H9 (cell line): ENCODE results near the gene CADPS2. TPM values are rescaled to one million over a fixed set of nuclear protein-coding genes. Genes with fewer than 3 reads are reported as not detected.

ENCODE experiments used
- DNase-seq: peaks from one replicate; pipeline ENCODE4 v3.0.0-alpha.2; 2017
- H2AFZ ChIP-seq: one replicate; pipeline ENCODE4 v1.6.1; 2013; ENCODE audit warnings: mild to moderate bottlenecking, low read length, control low read depth, moderate library complexity
- H2AK5ac ChIP-seq: 2 replicates; pipeline ENCODE4 v1.6.1; 2013; ENCODE audit warnings: low read length, control low read depth, mixed read lengths; ENCODE audit not compliant: insufficient read length
- H2BK120ac ChIP-seq: one replicate; pipeline ENCODE4 v1.6.1; 2013; ENCODE audit warnings: low read depth, mild to moderate bottlenecking, low read length, control low read depth, inconsistent platforms; ENCODE audit not compliant: poor library complexity, severe bottlenecking
- H2BK12ac ChIP-seq: 2 replicates; pipeline ENCODE4 v1.6.1; 2013; ENCODE audit warnings: low read length, control low read depth, mixed read lengths, low read depth; ENCODE audit not compliant: insufficient read length
- H2BK15ac ChIP-seq: 2 replicates; pipeline ENCODE4 v1.6.1; 2013; ENCODE audit warnings: low read depth, low read length, control low read depth
- H2BK20ac ChIP-seq: one replicate; pipeline ENCODE4 v1.6.1; 2013; ENCODE audit warnings: low read depth, mild to moderate bottlenecking, low read length, control low read depth, inconsistent platforms; ENCODE audit not compliant: poor library complexity, severe bottlenecking
- H2BK5ac ChIP-seq: 2 replicates; pipeline ENCODE4 v1.6.1; 2013; ENCODE audit warnings: low read length, control low read depth, mixed read lengths; ENCODE audit not compliant: insufficient read length
- H3K14ac ChIP-seq: 2 replicates; pipeline ENCODE4 v1.6.1; 2013; ENCODE audit warnings: low read length, control low read depth; ENCODE audit not compliant: insufficient read depth
- H3K18ac ChIP-seq: 2 replicates; pipeline ENCODE4 v1.6.1; 2013; ENCODE audit warnings: low read depth, mild to moderate bottlenecking, mixed read lengths, low read length, control low read depth; ENCODE audit not compliant: insufficient read length
- H3K23ac ChIP-seq: 2 replicates; pipeline ENCODE4 v1.6.1; 2013; ENCODE audit warnings: low read length, control low read depth, mixed read lengths, low read depth; ENCODE audit not compliant: insufficient read length
- H3K23me2 ChIP-seq: 2 replicates; pipeline ENCODE4 v1.6.1; 2013; ENCODE audit warnings: low read depth, mild to moderate bottlenecking, mixed read lengths, low read length, control low read depth; ENCODE audit not compliant: insufficient read length, poor library complexity, severe bottlenecking
- H3K27ac ChIP-seq: 2 replicates; pipeline ENCODE4 v1.5.1; 2013; ENCODE audit warnings: low read length, control low read depth, mixed read lengths, low read depth; ENCODE audit not compliant: insufficient read length
- H3K27me3 ChIP-seq: 2 replicates; pipeline ENCODE4 v1.6.1; 2013; ENCODE audit warnings: low read length, control low read depth, inconsistent platforms; ENCODE audit not compliant: insufficient read depth
- H3K4ac ChIP-seq: 2 replicates; pipeline ENCODE4 v1.6.1; 2013; ENCODE audit warnings: low read depth, mild to moderate bottlenecking, control low read depth, inconsistent platforms, low read length, moderate library complexity
- H3K4me1 ChIP-seq: 2 replicates; pipeline ENCODE4 v1.6.1; 2013; ENCODE audit warnings: low read length, control low read depth, inconsistent platforms; ENCODE audit not compliant: insufficient read depth
- H3K4me2 ChIP-seq: 2 replicates; pipeline ENCODE4 v1.6.1; 2013; ENCODE audit warnings: low read length, control low read depth, mixed read lengths; ENCODE audit not compliant: insufficient read length, insufficient read depth
- H3K56ac ChIP-seq: 2 replicates; pipeline ENCODE4 v1.6.1; 2013; ENCODE audit warnings: low read depth, mild to moderate bottlenecking, mixed read lengths, low read length, control low read depth; ENCODE audit not compliant: insufficient read length
- H3K79me1 ChIP-seq: 2 replicates; pipeline ENCODE4 v1.6.1; 2013; ENCODE audit warnings: low read depth, mild to moderate bottlenecking, moderate library complexity, low read length, control low read depth, inconsistent platforms; ENCODE audit not compliant: insufficient read depth, poor library complexity, severe bottlenecking
- H3K79me2 ChIP-seq: 2 replicates; pipeline ENCODE4 v1.6.1; 2013; ENCODE audit warnings: low read length, control low read depth, inconsistent platforms; ENCODE audit not compliant: insufficient read depth
- H3K9ac ChIP-seq: 2 replicates; pipeline ENCODE4 v1.6.1; 2013; ENCODE audit warnings: low read length, control low read depth, mixed read lengths; ENCODE audit not compliant: insufficient read length; ENCODE audit errors: extremely low read depth
- H3K9me3 ChIP-seq: one replicate; pipeline ENCODE4 v1.6.1; 2013; ENCODE audit warnings: low read depth, low read length, inconsistent platforms; ENCODE audit not compliant: control insufficient read depth
- H3T11ph ChIP-seq: one replicate; pipeline ENCODE4 v1.6.1; 2013; ENCODE audit warnings: mild to moderate bottlenecking, low read length, control low read depth, inconsistent platforms
- H4K20me1 ChIP-seq: one replicate; pipeline ENCODE4 v1.6.1; 2013; ENCODE audit not compliant: control insufficient read depth, insufficient read length, insufficient read depth
- H4K5ac ChIP-seq: 2 replicates; pipeline ENCODE4 v1.6.1; 2013; ENCODE audit warnings: low read depth, mild to moderate bottlenecking, mixed read lengths, low read length, control low read depth; ENCODE audit not compliant: insufficient read length
- H4K8ac ChIP-seq: replicated peaks from 2 replicates; pipeline ENCODE4 v1.6.1; 2013; ENCODE audit warnings: low read length, control low read depth, mixed read lengths, low read depth; ENCODE audit not compliant: insufficient read length
- H4K91ac ChIP-seq: 2 replicates; pipeline ENCODE4 v1.6.1; 2013; ENCODE audit warnings: low read depth, mild to moderate bottlenecking, moderate library complexity, mixed read lengths, low read length, control low read depth; ENCODE audit not compliant: insufficient read length
- H3K27ac Mint-ChIP-seq, 3 experiments: 2 replicates in 2 of 3; 3 replicates in 1 of 3; pipeline ENCODE4 v1.8.0; 2020 to 2021; ENCODE audit warnings: mixed read lengths in 3 of 3, mild to moderate bottlenecking in 1 of 3, moderate library complexity in 1 of 3
- H3K27me3 Mint-ChIP-seq: 2 replicates; pipeline ENCODE4 v1.8.0; 2021; ENCODE audit warnings: low read depth, mild to moderate bottlenecking, moderate library complexity, mixed read lengths
- H3K36me3 Mint-ChIP-seq, 3 experiments: 2 replicates in 2 of 3; 3 replicates in 1 of 3; pipeline ENCODE4 v1.8.0; 2020 to 2021; ENCODE audit warnings: low read depth in 3 of 3, mixed read lengths in 3 of 3; ENCODE audit not compliant: insufficient read depth in 1 of 3
- H3K4me1 Mint-ChIP-seq, 2 experiments: 2 replicates each; pipeline ENCODE4 v1.8.0; 2020; ENCODE audit warnings: mixed read lengths in 2 of 2
- H3K4me3 Mint-ChIP-seq, 2 experiments: 2 replicates in 1 of 2; 3 replicates in 1 of 2; pipeline ENCODE4 v1.8.0; 2020 to 2021; ENCODE audit warnings: mild to moderate bottlenecking in 2 of 2, mixed read lengths in 2 of 2, moderate library complexity in 1 of 2
- H3K9me3 Mint-ChIP-seq, 2 experiments: 2 replicates in 1 of 2; 3 replicates in 1 of 2; pipeline ENCODE4 v1.8.0; 2020; ENCODE audit warnings: mild to moderate bottlenecking in 2 of 2, mixed read lengths in 2 of 2, moderate library complexity in 1 of 2
- CTCF ChIP-seq: fragments of 200-600 bp; sonication (generic); conservative IDR thresholded peaks from 3 replicates; pipeline ENCODE4 v1.8.0; 2021; ENCODE audit warnings: antibody characterized with exemption, mild to moderate bottlenecking
- WGBS: extraction: QIAGEN DNeasy Blood & Tissue Kit; methylation state at CpG from one replicate; pipeline ENCODE4 v1.1.7; 2013; ENCODE audit warnings: missing lambda C conversion rate, low lambda C conversion rate, mixed read lengths; ENCODE audit not compliant: insufficient read length; ENCODE audit errors: extremely low coverage; 5-methylcytosine and 5-hydroxymethylcytosine counted together
- total RNA-seq: library from RNA; stranded (reverse); gene quantifications from 2 replicates; pipeline ENCODE4 v1.2.1, GENCODE V29; 2021

Gene CADPS2
- total RNA-seq, 1 experiment from 2014 or later = 7.1 TPM

GRCh38 chr7:122397381-122397780 is 488.9 kb downstream of the CADPS2 start:
- H2AK5ac ChIP-seq = no peak overlapping the region
- H4K20me1 ChIP-seq = no peaks in the 10 kb centered on the region
- H2BK15ac ChIP-seq = no peak overlapping the region
- H3T11ph ChIP-seq = no peak overlapping the region
- no peak overlapping the region for H2BK20ac ChIP-seq
- H3K23ac ChIP-seq = no peak overlapping the region
- Mint-ChIP-seq H3K27ac (no peak overlapping the region; a peak in 1 of 7 replicates), H3K36me3 (no peaks in the 10 kb centered on the region; a peak in 1 of 7 replicates), H3K27me3 (no peaks in the 10 kb centered on the region), H3K4me3 (no peak overlapping the region), H3K4me1 (peaks cover 20 to 29% of the 10 kb centered on the region in 2 experiments), H3K9me3 (no peaks in the 10 kb centered on the region)
- no peaks in the 10 kb centered on the region for H3K79me2 ChIP-seq
- peaks cover 2% of the 10 kb centered on the region; the same call in 1 of the 2 replicates for H3K4me1 ChIP-seq
- no peak for DNase-seq
- WGBS = no CpG with 5 or more reads among the region's 1 CpG
- H4K91ac ChIP-seq = no peak overlapping the region
- H3K4me2 ChIP-seq = no peak overlapping the region
- H2BK12ac ChIP-seq = no peak overlapping the region
- TF ChIP-seq CTCF = no peak
- H3K27ac ChIP-seq = no peak overlapping the region
- no peak overlapping the region for H3K56ac ChIP-seq
- H3K9ac ChIP-seq = no peak overlapping the region
- H3K79me1 ChIP-seq = no peaks in the 10 kb centered on the region
- no peak overlapping the region for H4K8ac ChIP-seq
- no peak overlapping the region for H2BK120ac ChIP-seq
- no peak overlapping the region for H4K5ac ChIP-seq
- no peak overlapping the region for H2BK5ac ChIP-seq
- no peaks in the 10 kb centered on the region for H3K9me3 ChIP-seq
- no peaks in the 10 kb centered on the region for H3K23me2 ChIP-seq
- no peak overlapping the region for H3K18ac ChIP-seq
- no peak overlapping the region for H2AFZ ChIP-seq
- no peak overlapping the region for H3K4ac ChIP-seq
- no peak overlapping the region for H3K14ac ChIP-seq
- no peaks in the 10 kb centered on the region for H3K27me3 ChIP-seq
